Transverse colon (tissue), 3 donors: ENCODE results near the gene DPH7.

Experiments
- EP300 ChIP-seq: sonication (generic); formaldehyde crosslinking; IDR thresholded peaks from one replicate; pipeline ENCODE4 v1.6.1; 2017; ENCODE audit warnings: antibody characterized with exemption, low read depth
- POLR2AphosphoS5 ChIP-seq, 3 donors: sonication (generic); formaldehyde crosslinking; IDR thresholded peaks; one replicate each; pipeline ENCODE4 v1.6.1; 2016; ENCODE audit warnings: antibody characterized with exemption in 3 of 3

DNA sequence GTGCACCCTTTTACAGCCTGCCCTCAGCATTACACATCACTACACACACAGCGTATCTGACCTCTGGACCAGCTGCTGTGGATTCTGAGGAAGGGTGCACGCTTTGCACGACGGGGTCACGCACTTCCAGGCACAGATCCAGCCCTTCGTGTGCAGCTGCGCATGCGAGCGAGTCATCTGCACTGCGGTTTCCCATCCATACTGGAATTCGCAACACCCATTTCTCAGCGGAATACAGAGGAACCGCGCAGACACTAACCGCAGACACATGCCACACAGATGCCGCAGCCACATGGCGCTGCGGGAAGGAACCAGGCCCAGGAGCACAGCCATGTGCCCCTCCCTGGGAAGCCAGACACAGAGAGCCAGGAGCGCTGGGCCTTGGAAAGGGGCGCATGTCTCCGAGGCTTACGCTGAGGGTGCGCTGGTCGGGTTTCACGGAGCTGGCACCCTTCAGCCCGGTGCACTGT lies 72.0 kb downstream of the DPH7 start:
- no peak for TF ChIP-seq EP300
- no peak for TF ChIP-seq POLR2AphosphoS5 (IDR thresholded peaks at IDR 0.05)
